ENCODE results near the gene CRACDL.

The CRACDL gene

GRCh38 chr2:98896944-98897343, 39.1 kb downstream of the CRACDL start:
- DNase-seq (ENCODE audit: low read depth in 1 of 2, low spot score in 1 of 2) = no peak
- Histone ChIP-seq H3K27ac (replicated peaks) (no peak overlapping the region), H3K27me3 (ENCODE audit: insufficient read depth, poor library complexity, severe bottlenecking) (no peaks in the 10 kb centered on the region), H3K4me3 (replicated peaks; ENCODE audit: insufficient read depth, low read length) (no peak overlapping the region)
- TF ChIP-seq CTCF (IDR thresholded peaks at IDR 0.05; ENCODE audit: insufficient read depth, low read length) (no peak), POLR2AphosphoS5 (IDR thresholded peaks at IDR 0.05; ENCODE audit: low read depth) (no peak), SPI1 (IDR thresholded peaks at IDR 0.05; ENCODE audit: borderline replicate concordance, low read depth) (no peak), GABPA (IDR thresholded peaks at IDR 0.05; ENCODE audit: low read depth) (no peak)
- TF ChIP-seq, protein P1, sequence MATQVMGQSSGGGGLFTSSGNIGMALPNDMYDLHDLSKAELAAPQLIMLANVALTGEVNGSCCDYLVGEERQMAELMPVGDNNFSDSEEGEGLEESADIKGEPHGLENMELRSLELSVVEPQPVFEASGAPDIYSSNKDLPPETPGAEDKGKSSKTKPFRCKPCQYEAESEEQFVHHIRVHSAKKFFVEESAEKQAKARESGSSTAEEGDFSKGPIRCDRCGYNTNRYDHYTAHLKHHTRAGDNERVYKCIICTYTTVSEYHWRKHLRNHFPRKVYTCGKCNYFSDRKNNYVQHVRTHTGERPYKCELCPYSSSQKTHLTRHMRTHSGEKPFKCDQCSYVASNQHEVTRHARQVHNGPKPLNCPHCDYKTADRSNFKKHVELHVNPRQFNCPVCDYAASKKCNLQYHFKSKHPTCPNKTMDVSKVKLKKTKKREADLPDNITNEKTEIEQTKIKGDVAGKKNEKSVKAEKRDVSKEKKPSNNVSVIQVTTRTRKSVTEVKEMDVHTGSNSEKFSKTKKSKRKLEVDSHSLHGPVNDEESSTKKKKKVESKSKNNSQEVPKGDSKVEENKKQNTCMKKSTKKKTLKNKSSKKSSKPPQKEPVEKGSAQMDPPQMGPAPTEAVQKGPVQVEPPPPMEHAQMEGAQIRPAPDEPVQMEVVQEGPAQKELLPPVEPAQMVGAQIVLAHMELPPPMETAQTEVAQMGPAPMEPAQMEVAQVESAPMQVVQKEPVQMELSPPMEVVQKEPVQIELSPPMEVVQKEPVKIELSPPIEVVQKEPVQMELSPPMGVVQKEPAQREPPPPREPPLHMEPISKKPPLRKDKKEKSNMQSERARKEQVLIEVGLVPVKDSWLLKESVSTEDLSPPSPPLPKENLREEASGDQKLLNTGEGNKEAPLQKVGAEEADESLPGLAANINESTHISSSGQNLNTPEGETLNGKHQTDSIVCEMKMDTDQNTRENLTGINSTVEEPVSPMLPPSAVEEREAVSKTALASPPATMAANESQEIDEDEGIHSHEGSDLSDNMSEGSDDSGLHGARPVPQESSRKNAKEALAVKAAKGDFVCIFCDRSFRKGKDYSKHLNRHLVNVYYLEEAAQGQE (IDR thresholded peaks at IDR 0.05; ENCODE audit: insufficient replicate concordance, low read depth) = no peak

GRCh38 chr2:98896416-98896815, 39.6 kb downstream of the CRACDL start:
- Histone ChIP-seq H3K27ac (replicated peaks) (no peak overlapping the region), H3K27me3 (ENCODE audit: insufficient read depth, poor library complexity, severe bottlenecking) (no peaks in the 10 kb centered on the region), H3K4me3 (replicated peaks; ENCODE audit: insufficient read depth, low read length) (no peak overlapping the region)
- TF ChIP-seq GABPA (IDR thresholded peaks at IDR 0.05; ENCODE audit: low read depth) = no peak
- no peak for TF ChIP-seq POLR2AphosphoS5 (IDR thresholded peaks at IDR 0.05; ENCODE audit: low read depth)
- TF ChIP-seq, protein P1 (IDR thresholded peaks at IDR 0.05; ENCODE audit: insufficient replicate concordance, low read depth) = no peak
- no peak for TF ChIP-seq SPI1 (IDR thresholded peaks at IDR 0.05; ENCODE audit: borderline replicate concordance, low read depth)
- TF ChIP-seq CTCF (IDR thresholded peaks at IDR 0.05; ENCODE audit: insufficient read depth, low read length) = no peak
- DNase-seq (ENCODE audit: low read depth in 1 of 2, low spot score in 1 of 2) = no peak

- TF ChIP-seq GABPA (IDR thresholded peaks at IDR 0.05; ENCODE audit: low read depth) = no peak
- no peak for TF ChIP-seq CTCF (IDR thresholded peaks at IDR 0.05; ENCODE audit: insufficient read depth, low read length)
- no peak for TF ChIP-seq SPI1 (IDR thresholded peaks at IDR 0.05; ENCODE audit: borderline replicate concordance, low read depth)
- TF ChIP-seq POLR2AphosphoS5 (IDR thresholded peaks at IDR 0.05; ENCODE audit: low read depth) = no peak
- TF ChIP-seq, protein P1 (IDR thresholded peaks at IDR 0.05; ENCODE audit: insufficient replicate concordance, low read depth) = no peak
- no peak for DNase-seq (ENCODE audit: low read depth in 1 of 2, low spot score in 1 of 2)
- Histone ChIP-seq H3K27me3 (ENCODE audit: insufficient read depth, poor library complexity, severe bottlenecking) (no peaks in the 10 kb centered on the region), H3K27ac (replicated peaks) (no peak overlapping the region), H3K4me3 (replicated peaks; ENCODE audit: insufficient read depth, low read length) (no peak overlapping the region)
Measured at GRCh38 chr2:98895901-98896300, 40.1 kb downstream of the CRACDL start.
